Measurements from ENCODE around the gene CDA.

CDA gene

DNA sequence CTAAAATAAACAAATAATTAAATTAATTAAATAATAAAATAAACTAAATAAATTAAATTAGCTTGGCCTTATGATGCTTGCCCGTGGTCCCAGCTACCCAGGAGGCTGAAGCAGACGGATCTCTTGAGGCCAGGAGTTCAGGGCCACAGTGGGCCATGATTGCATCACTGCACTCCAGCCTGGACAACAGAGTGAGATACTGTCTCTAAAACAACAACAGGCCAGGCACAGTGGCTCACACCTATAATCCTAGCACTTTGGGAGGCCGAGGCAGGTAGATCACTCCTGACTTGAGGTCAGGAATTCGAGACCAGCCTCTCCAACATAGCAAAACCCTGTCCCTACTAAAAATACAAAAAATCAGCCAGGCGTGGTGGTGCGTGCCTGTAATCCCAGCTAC is 32.1 kb downstream of the CDA start:
- no peak for DNase-seq (ENCODE audit: low read depth)
- TF ChIP-seq, protein P1, sequence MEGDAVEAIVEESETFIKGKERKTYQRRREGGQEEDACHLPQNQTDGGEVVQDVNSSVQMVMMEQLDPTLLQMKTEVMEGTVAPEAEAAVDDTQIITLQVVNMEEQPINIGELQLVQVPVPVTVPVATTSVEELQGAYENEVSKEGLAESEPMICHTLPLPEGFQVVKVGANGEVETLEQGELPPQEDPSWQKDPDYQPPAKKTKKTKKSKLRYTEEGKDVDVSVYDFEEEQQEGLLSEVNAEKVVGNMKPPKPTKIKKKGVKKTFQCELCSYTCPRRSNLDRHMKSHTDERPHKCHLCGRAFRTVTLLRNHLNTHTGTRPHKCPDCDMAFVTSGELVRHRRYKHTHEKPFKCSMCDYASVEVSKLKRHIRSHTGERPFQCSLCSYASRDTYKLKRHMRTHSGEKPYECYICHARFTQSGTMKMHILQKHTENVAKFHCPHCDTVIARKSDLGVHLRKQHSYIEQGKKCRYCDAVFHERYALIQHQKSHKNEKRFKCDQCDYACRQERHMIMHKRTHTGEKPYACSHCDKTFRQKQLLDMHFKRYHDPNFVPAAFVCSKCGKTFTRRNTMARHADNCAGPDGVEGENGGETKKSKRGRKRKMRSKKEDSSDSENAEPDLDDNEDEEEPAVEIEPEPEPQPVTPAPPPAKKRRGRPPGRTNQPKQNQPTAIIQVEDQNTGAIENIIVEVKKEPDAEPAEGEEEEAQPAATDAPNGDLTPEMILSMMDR (IDR thresholded peaks at IDR 0.05; ENCODE audit: low read depth, low read length, missing control alignments) = no peak
- no peak overlapping the region for H3K4me3 ChIP-seq (ENCODE audit: low read depth, low read length)
- in situ Hi-C loops (cut with HindIII; ENCODE audit: low sequenced_read_pairs) = no loop called here

DNA sequence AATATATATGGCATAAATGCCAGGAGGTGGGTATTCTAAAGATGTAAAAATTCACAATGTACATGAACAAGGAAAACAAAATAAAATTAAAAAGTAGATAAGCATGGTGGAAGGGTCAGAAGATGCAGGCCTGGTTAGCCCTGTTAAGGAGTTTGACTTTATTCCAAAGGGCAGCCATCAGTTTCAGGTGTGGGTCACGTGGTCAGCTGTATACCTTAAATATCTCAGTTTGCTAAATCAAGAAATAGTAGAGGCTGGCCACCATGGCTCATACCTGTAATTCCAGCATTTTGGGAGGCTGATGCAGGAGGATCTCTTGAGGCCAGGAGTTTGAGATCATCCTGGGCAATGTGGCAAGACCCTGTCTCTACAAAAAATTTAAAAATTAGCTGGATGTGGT is 35.8 kb downstream of the CDA start:
- TF ChIP-seq, protein P1 (IDR thresholded peaks at IDR 0.05; ENCODE audit: low read depth, low read length, missing control alignments) = no peak
- no peak overlapping the region for H3K4me3 ChIP-seq (ENCODE audit: low read depth, low read length)
- in situ Hi-C loops (cut with HindIII; ENCODE audit: low sequenced_read_pairs) = loop anchor here (25.0 kb wide), 1 partner anchor 87 kb away; no protein-coding TSS in a partner anchor
- DNase-seq (ENCODE audit: low read depth) = no peak

DNA sequence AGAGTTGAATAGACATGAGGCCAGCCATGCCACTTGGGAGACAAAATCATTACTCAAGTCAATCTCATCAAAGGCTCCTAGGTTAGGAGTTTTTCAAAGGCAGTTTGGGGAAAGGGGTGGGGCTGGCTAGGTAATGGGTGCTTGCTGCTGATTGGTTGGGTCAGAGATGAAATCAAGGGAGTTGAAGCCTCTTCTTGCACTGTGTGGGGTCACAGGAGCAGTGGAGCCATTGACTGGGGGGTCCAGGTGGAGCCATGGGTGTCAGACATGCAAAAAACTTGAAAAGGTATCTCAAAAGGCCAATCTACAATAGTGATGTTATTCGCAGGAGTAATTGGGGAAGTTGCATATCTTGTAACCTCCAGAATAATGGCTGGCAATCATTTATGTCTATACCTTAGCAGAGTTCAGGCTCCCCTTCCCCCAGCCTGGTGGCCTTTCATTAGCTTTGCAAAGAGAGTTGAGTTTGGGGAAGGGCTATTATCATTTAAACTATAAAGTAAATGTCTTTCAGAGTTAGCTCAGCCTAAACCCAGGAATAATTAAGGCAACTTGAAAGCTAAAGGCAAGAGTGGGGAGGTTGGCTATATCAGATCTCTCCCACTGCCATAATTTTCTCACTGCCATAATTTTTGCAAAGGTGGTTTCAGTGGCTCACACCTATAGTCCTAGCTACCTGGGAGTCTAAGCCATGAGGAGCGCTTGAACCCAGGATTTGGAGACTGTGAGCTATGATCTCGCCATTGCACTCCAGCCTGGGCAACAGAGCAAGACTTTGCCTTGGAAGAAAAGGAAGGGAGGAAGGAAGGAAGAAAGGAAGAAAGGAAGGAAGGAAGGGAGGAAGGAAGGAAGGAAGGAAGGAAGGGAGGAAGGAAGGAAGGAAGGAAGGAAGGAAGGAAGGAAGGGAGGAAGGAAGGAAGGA is 36.5 kb downstream of the CDA start:
- no peak overlapping the region for H3K4me3 ChIP-seq (ENCODE audit: low read depth, low read length)
- in situ Hi-C loops (cut with HindIII; ENCODE audit: low sequenced_read_pairs) = loop anchor here (25.0 kb wide), 1 partner anchor 88 kb away; no protein-coding TSS in a partner anchor
- DNase-seq (ENCODE audit: low read depth) = no peak
- TF ChIP-seq, protein P1 (IDR thresholded peaks at IDR 0.05; ENCODE audit: low read depth, low read length, missing control alignments) = no peak

DNA sequence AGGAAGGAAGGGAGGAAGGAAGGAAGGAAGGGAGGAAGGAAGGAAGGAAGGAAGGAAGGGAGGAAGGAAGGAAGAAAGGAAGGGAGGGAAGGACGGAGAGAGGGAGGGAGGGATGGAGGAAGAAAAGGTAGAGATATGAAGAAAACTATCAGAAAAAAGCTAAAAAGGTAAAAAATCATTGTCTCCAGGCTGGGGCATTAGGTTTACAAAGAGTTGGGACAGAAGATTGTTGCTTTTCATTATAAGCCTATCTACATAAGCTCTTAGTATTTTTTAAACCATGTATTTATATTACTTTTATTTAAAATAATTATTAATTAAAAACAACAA is 37.2 kb downstream of the CDA start:
- TF ChIP-seq, protein P1 (IDR thresholded peaks at IDR 0.05; ENCODE audit: low read depth, low read length, missing control alignments) = no peak
- no peak for DNase-seq (ENCODE audit: low read depth)
- no peak overlapping the region for H3K4me3 ChIP-seq (ENCODE audit: low read depth, low read length)
- in situ Hi-C loops (cut with HindIII; ENCODE audit: low sequenced_read_pairs) = loop anchor here (25.0 kb wide), 1 partner anchor 89 kb away; no protein-coding TSS in a partner anchor

DNA sequence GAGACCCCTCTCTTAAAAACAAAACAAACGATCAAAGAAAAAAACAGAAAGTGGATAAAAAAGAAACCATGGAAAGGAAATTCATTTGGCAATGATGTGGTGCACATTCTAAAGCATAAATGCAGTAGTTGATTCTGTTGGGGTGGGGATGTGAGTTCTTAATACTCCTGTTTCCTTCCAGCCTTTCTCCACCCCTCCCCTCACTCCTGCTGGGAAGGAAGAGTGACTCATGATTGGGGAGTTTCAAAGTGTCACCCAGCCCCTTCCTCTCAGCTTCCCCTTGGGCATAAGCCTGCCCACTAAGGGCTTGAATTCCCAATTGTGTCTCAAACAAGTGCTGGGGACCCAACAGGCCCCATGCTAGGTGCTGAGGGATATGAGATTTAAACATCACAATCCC is 37.6 kb downstream of the CDA start:
- H3K4me3 ChIP-seq (ENCODE audit: low read depth, low read length) = no peak overlapping the region
- no peak for DNase-seq (ENCODE audit: low read depth)
- in situ Hi-C loops (cut with HindIII; ENCODE audit: low sequenced_read_pairs) = loop anchor here (25.0 kb wide), 1 partner anchor 89 kb away; no protein-coding TSS in a partner anchor
- TF ChIP-seq, protein P1 (IDR thresholded peaks at IDR 0.05; ENCODE audit: low read depth, low read length, missing control alignments) = no peak

DNA sequence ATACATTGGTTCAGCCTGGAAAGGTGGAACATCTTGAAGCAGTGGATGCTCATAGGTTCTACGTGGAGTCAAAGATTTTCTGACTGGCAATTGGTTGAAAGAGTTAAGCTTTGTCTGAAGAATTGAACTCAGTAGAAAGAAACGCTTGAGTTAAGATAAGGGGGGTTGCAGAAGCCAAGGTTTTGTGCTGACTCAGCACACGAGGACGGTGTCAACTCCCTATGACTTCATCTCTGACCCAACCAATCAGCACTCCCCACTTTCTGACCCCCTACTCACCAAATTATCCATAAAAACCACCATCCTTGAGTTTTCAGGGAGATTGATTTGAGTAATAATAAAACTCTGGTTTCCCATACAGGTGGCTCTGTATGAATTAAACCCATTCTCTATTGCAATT is 41.8 kb downstream of the CDA start:
- TF ChIP-seq, protein P1 (IDR thresholded peaks at IDR 0.05; ENCODE audit: low read depth, low read length, missing control alignments) = no peak
- DNase-seq (ENCODE audit: low read depth) = no peak
- in situ Hi-C loops (cut with HindIII; ENCODE audit: low sequenced_read_pairs) = loop anchor here (25.0 kb wide), 1 partner anchor 93 kb away; no protein-coding TSS in a partner anchor
- no peak overlapping the region for H3K4me3 ChIP-seq (ENCODE audit: low read depth, low read length)

Data from astrocyte of the cerebellum (primary cell).